GM23338 (cell line): Measurements from ENCODE around the gene VAV3. TPM values are rescaled to one million over a fixed set of nuclear protein-coding genes. Genes with fewer than 3 reads are reported as not detected.

ENCODE experiments used
- ATAC-seq: fragments of 200-7000 bp; cut with Tn5 transposase; 3 replicates; pipeline ENCODE4 v1.9.1; 2020
- DNase-seq: peaks from one replicate; pipeline ENCODE4 v3.0.0-alpha.2; 2015; ENCODE audit warnings: low spot score
- H2AFZ ChIP-seq: fragments of 200-600 bp; sonication (generic); 2 replicates; pipeline ENCODE4 v1.8.0; 2016; ENCODE audit warnings: antibody characterized with exemption, mild to moderate bottlenecking, moderate library complexity
- H3F3A ChIP-seq: fragments of 200-600 bp; sonication (generic); replicated peaks from 2 replicates; pipeline ENCODE4 v1.8.0; 2017; ENCODE audit warnings: antibody characterized with exemption, mixed run types, low read depth
- H3K27ac ChIP-seq: fragments of 200-600 bp; sonication (generic); 2 replicates; pipeline ENCODE4 v1.6.1; 2016; ENCODE audit warnings: low read depth
- H3K27me3 ChIP-seq: fragments of 200-600 bp; sonication (generic); 2 replicates; pipeline ENCODE4 v1.8.0; 2016; ENCODE audit warnings: mild to moderate bottlenecking, mixed run types, moderate library complexity; ENCODE audit not compliant: insufficient read depth
- H3K36me3 ChIP-seq: fragments of 200-600 bp; sonication (generic); 2 replicates; pipeline ENCODE4 v1.8.0; 2016; ENCODE audit warnings: mild to moderate bottlenecking; ENCODE audit not compliant: insufficient read depth
- H3K4me1 ChIP-seq: fragments of 200-600 bp; sonication (generic); 2 replicates; pipeline ENCODE4 v1.8.0; 2016; ENCODE audit warnings: mild to moderate bottlenecking, moderate library complexity; ENCODE audit not compliant: insufficient read depth
- H3K4me2 ChIP-seq: fragments of 200-600 bp; sonication (generic); 2 replicates; pipeline ENCODE4 v1.7.1; 2017; ENCODE audit warnings: mixed run types
- H3K4me3 ChIP-seq: fragments of 200-600 bp; sonication (generic); 2 replicates; pipeline ENCODE4 v1.6.1; 2016; ENCODE audit warnings: mixed run types
- H3K79me2 ChIP-seq: fragments of 200-600 bp; sonication (generic); replicated peaks from 2 replicates; pipeline ENCODE4 v1.8.0; 2017; ENCODE audit warnings: mild to moderate bottlenecking; ENCODE audit not compliant: insufficient read depth
- H3K9me2 ChIP-seq: fragments of 200-600 bp; sonication (generic); 2 replicates; pipeline ENCODE4 v1.8.0; 2017; ENCODE audit not compliant: insufficient read depth
- H4K20me1 ChIP-seq: fragments of 200-600 bp; sonication (generic); replicated peaks from 2 replicates; pipeline ENCODE4 v1.8.0; 2017; ENCODE audit warnings: mild to moderate bottlenecking; ENCODE audit not compliant: insufficient read depth
- H3K27ac Mint-ChIP-seq: 2 replicates; pipeline ENCODE4 v1.8.0; 2020; ENCODE audit warnings: inconsistent platforms, mild to moderate bottlenecking, moderate library complexity, mixed read lengths
- H3K27me3 Mint-ChIP-seq: 3 replicates; pipeline ENCODE4 v1.8.0; 2022; ENCODE audit warnings: low read depth, mild to moderate bottlenecking, moderate library complexity, mixed read lengths, inconsistent platforms; ENCODE audit not compliant: insufficient read depth, poor library complexity
- H3K36me3 Mint-ChIP-seq: 3 replicates; pipeline ENCODE4 v1.8.0; 2021; ENCODE audit warnings: low read depth, mild to moderate bottlenecking, inconsistent platforms, moderate library complexity, mixed read lengths
- H3K4me1 Mint-ChIP-seq: 3 replicates; pipeline ENCODE4 v1.8.0; 2020; ENCODE audit warnings: mild to moderate bottlenecking, inconsistent platforms, mixed read lengths
- H3K4me3 Mint-ChIP-seq: 3 replicates; pipeline ENCODE4 v1.8.0; 2021; ENCODE audit warnings: moderate library complexity, mild to moderate bottlenecking, inconsistent platforms, mixed read lengths
- H3K9me3 Mint-ChIP-seq: 3 replicates; pipeline ENCODE4 v1.8.0; 2020; ENCODE audit warnings: moderate library complexity, mild to moderate bottlenecking, inconsistent platforms, mixed read lengths
- CTCF ChIP-seq, 2 experiments: fragments of 200-600 bp in 1 of 2; sonication (generic) in 1 of 2; conservative IDR thresholded peaks; 2 replicates each; pipeline versions ENCODE4 v1.5.1 to v1.6.1; 2016 to 2017; ENCODE audit warnings: antibody characterized with exemption in 2 of 2, low read depth in 2 of 2, mild to moderate bottlenecking in 2 of 2, moderate library complexity in 1 of 2
- ETS1 ChIP-seq: IDR thresholded peaks from 2 replicates; pipeline ENCODE4 v1.6.1; 2016; ENCODE audit warnings: antibody characterized with exemption
- EZH2 ChIP-seq: fragments of 200-600 bp; sonication (generic); IDR thresholded peaks from one replicate; pipeline ENCODE4 v1.8.0; 2017; ENCODE audit warnings: antibody characterized with exemption, mild to moderate bottlenecking, low read depth; ENCODE audit not compliant: unreplicated experiment
- EZH2phosphoT487 ChIP-seq: fragments of 200-600 bp; sonication (generic); IDR thresholded peaks from one replicate; pipeline ENCODE4 v1.8.1; 2018; ENCODE audit warnings: antibody characterized with exemption; ENCODE audit not compliant: unreplicated experiment
- JUNB ChIP-seq: IDR thresholded peaks from one replicate; pipeline ENCODE4 v1.6.1; 2016; ENCODE audit warnings: antibody characterized with exemption; ENCODE audit not compliant: unreplicated experiment
- NANOG ChIP-seq: IDR thresholded peaks from 2 replicates; pipeline ENCODE4 v1.6.1; 2016; ENCODE audit warnings: antibody characterized with exemption, borderline replicate concordance
- REST ChIP-seq: IDR thresholded peaks from one replicate; pipeline ENCODE4 v1.6.1; 2018; ENCODE audit warnings: antibody characterized with exemption; ENCODE audit not compliant: unreplicated experiment
- STAT1 ChIP-seq: IDR thresholded peaks from one replicate; pipeline ENCODE4 v1.6.1; 2016; ENCODE audit warnings: antibody characterized with exemption; ENCODE audit not compliant: unreplicated experiment
- ZNF114 ChIP-seq: fragments of 250-450 bp; sonication (Bioruptor Pico); IDR thresholded peaks from 2 replicates; pipeline ENCODE4 v1.5.0; 2020; ENCODE audit warnings: mild to moderate bottlenecking, moderate library complexity
- ZNF331 ChIP-seq: fragments of 250-450 bp; sonication (Bioruptor Pico); IDR thresholded peaks from 2 replicates; pipeline ENCODE4 v1.5.0; 2020; ENCODE audit warnings: low read depth, mild to moderate bottlenecking, moderate library complexity
- polyA plus RNA-seq: library from polyadenylated mRNA; unstranded; fragments of >200 nt; fragmentation: Nextera tagmentation; extraction: Ambion mirVana; gene quantifications from 2 replicates; pipeline ENCODE4 v1.2.1, GENCODE V29; 2016
- total RNA-seq: library from RNA; depleted of rRNA; stranded (reverse); fragments of >200 nt; shearing (Covaris generic); gene quantifications from 2 replicates; pipeline ENCODE4 v1.2.3, GENCODE V29; 2014

The VAV3 gene
- total and polyA plus RNA-seq, 2 experiments from 2014 or later, result 3.0 to 11.3 TPM

- Histone ChIP-seq H3F3A (no peaks in the 10 kb centered on the region), H3K4me1 (peaks cover 7% of the 10 kb centered on the region), H3K36me3 (no peaks in the 10 kb centered on the region), H3K4me3 (no peak overlapping the region), H3K79me2 (no peaks in the 10 kb centered on the region), H3K4me2 (no peak overlapping the region), H2AFZ (no peak overlapping the region), H4K20me1 (no peaks in the 10 kb centered on the region), H3K27ac (no peak overlapping the region), H3K9me2 (peaks cover 7% of the 10 kb centered on the region; the same call in 1 of the 2 replicates), H3K27me3 (no peaks in the 10 kb centered on the region)
- Mint-ChIP-seq H3K4me1 (peaks cover 5% of the 10 kb centered on the region), H3K4me3 (no peak overlapping the region), H3K9me3 (no peaks in the 10 kb centered on the region; the same call in 2 of the 3 replicates), H3K27me3 (no peaks in the 10 kb centered on the region), H3K27ac (no peak overlapping the region), H3K36me3 (no peaks in the 10 kb centered on the region)
- TF ChIP-seq EZH2phosphoT487 (no peak), REST (no peak), NANOG (no peak), CTCF (conservative IDR thresholded peaks at IDR 0.05; ENCODE audit: low read depth in 2 of 2) (no peak)
- no peak for DNase-seq
- no peak for ATAC-seq
Measured at GRCh38 chr1:108011295-108011694, 46.3 kb upstream of the VAV3 start.

GRCh38 chr1:108010581-108010980 lies 45.6 kb upstream of the VAV3 start:
- Histone ChIP-seq H3K9me2 (peaks cover 7% of the 10 kb centered on the region; the same call in 1 of the 2 replicates), H3K27ac (no peak overlapping the region), H3F3A (no peaks in the 10 kb centered on the region), H3K4me1 (peaks cover 7% of the 10 kb centered on the region), H2AFZ (no peak overlapping the region), H4K20me1 (no peaks in the 10 kb centered on the region), H3K27me3 (no peaks in the 10 kb centered on the region), H3K4me3 (no peak overlapping the region), H3K36me3 (no peaks in the 10 kb centered on the region), H3K79me2 (no peaks in the 10 kb centered on the region), H3K4me2 (no peak overlapping the region)
- ATAC-seq (no peak), DNase-seq (no peak)
- Mint-ChIP-seq H3K27me3 (no peaks in the 10 kb centered on the region), H3K4me1 (peaks cover 5% of the 10 kb centered on the region), H3K36me3 (no peaks in the 10 kb centered on the region), H3K4me3 (no peak overlapping the region), H3K9me3 (no peaks in the 10 kb centered on the region; the same call in 2 of the 3 replicates), H3K27ac (no peak overlapping the region)
- TF ChIP-seq ZNF331 (CRISPR knock-in tag), result no peak
- TF ChIP-seq EZH2, result no peak
- no peak for TF ChIP-seq ZNF114 (CRISPR knock-in tag)
- TF ChIP-seq STAT1, result no peak
- TF ChIP-seq CTCF (conservative IDR thresholded peaks at IDR 0.05; ENCODE audit: low read depth in 2 of 2), result no peak
- no peak for TF ChIP-seq NANOG
- no peak for TF ChIP-seq ETS1
- no peak for TF ChIP-seq JUNB
